ENCODE data around the gene RAB9A.
A peak's percentile ranks its signal among the peaks of the same experiment; 100 is the strongest.

RAB9A gene

DNA sequence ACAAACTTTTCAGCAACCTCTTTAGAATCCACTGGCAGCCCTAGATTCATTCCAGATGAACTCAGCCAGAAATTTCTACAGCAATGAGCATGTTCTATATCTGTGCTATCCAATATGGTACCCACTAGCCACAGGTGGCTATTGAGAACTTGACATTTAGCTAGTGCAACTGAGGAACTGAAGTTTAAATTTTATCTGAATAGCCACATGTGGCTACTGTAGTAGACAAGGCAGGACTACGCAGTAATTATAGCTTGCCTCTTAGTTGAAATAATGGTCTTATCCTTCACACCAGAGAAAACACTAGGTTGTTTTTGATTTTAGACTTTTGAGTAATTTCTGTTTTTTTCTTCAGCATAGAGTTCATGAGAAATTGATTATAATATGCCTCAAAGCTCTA, 38.6 kb upstream of the RAB9A start:
- TF ChIP-seq, protein P1, sequence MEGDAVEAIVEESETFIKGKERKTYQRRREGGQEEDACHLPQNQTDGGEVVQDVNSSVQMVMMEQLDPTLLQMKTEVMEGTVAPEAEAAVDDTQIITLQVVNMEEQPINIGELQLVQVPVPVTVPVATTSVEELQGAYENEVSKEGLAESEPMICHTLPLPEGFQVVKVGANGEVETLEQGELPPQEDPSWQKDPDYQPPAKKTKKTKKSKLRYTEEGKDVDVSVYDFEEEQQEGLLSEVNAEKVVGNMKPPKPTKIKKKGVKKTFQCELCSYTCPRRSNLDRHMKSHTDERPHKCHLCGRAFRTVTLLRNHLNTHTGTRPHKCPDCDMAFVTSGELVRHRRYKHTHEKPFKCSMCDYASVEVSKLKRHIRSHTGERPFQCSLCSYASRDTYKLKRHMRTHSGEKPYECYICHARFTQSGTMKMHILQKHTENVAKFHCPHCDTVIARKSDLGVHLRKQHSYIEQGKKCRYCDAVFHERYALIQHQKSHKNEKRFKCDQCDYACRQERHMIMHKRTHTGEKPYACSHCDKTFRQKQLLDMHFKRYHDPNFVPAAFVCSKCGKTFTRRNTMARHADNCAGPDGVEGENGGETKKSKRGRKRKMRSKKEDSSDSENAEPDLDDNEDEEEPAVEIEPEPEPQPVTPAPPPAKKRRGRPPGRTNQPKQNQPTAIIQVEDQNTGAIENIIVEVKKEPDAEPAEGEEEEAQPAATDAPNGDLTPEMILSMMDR (IDR thresholded peaks at IDR 0.05; ENCODE audit: low read depth, low read length, missing control alignments) = no peak
- H3K4me3 ChIP-seq (replicated peaks; ENCODE audit: low read depth, low read length) = no peak overlapping the region
- DNase-seq (ENCODE audit: extremely low read depth, low read depth) = no peak

DNA sequence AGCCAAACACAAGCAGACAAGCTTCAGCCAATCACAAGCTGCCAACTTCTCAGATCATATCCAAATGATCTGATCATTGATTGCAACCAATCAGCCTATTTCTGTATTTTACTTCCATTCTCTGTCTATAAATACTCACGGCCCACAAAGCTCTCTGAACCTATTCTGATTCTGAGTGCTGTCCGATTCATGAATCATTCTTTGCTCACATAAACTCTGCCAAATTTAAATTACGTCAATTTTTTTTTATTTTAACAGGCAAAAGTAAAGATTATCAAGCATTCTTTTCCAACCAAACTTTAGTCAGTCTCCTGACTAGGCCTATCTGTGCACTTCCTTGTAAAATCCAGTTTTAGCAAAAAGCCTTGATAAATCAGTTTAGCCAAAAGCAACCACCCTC, 37.8 kb upstream of the RAB9A start:
- TF ChIP-seq, protein P1 (IDR thresholded peaks at IDR 0.05; ENCODE audit: low read depth, low read length, missing control alignments) = no peak
- DNase-seq (ENCODE audit: extremely low read depth, low read depth) = no peak
- H3K4me3 ChIP-seq (replicated peaks; ENCODE audit: low read depth, low read length) = no peak overlapping the region

DNA sequence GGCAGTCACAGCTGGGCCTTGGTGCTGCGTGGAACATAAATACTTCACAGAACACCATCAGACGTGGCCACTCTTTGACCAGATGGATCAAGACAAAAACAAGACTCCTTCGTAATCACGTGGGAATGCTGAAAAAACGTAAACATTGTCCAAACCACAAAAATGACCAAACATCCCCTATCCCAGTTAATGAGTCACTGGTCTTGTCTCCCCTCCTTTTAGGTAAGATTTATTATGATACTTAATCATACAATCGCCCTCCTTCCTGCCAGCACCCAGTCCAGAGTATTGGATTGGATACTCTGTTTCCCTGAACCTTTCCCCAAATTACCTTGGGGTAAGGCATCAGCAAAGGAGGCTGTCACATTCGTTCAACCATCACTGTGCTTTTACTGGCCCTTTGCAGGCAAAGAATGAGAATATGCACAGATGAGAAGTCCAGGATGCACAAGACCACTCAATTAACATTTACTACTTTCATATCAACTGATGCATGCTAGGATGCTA, 36.6 kb upstream of the RAB9A start:
- peak; percentile 80 for DNase-seq (ENCODE audit: extremely low read depth, low read depth)
- TF ChIP-seq, protein P1 (IDR thresholded peaks at IDR 0.05; ENCODE audit: low read depth, low read length, missing control alignments) = no peak
- peak overlapping the region; percentile 53 for H3K4me3 ChIP-seq (replicated peaks; ENCODE audit: low read depth, low read length)

DNA sequence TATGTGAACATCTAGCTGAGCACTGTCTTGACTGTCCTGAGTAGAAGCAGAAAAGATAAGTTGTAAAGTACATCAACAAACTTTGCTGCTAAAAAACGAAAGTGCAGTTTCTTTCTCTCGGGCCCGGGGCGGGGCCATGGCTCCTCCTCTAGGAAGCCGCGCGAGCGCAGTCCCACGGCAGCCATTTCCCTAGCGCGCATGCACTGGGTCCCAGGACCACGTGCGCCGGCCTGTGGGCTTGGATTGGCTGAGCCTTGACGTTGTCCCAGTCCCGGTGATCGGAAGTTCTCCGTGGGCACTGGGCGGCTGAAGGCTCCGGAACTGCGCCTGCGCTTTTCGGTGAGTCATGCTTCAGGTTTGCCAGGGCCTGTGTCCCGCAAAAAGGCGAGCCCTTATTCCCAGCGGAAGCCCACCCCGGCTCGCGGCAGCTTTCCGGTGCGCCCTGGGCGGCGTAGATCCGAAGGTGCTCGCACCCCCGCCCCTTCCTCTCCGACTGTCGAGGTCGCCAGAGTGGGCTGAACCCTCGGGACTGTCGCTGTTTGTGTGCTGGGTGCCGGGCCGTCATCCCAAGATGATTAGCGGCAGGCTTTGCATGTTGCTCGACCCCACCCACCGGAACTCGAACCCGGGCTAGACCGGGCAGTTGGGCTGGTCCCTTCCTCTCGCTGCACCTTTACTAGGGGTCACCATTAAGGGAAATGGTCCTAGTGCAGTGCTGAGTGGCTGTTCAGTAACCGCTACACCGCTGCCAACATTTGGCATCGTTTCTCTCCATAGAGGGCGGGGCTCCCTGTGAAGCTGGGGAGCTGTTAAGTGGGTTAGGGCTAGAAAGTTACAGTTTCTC, 35.9 kb upstream of the RAB9A start, which contains the start of gene TCEANC:
TCEANC (plus strand) TSS at position 292 of the 844 bp plus-strand sequence. CDS start 9,368 bp downstream, outside the sequence.
- TF ChIP-seq, protein P1 (IDR thresholded peaks at IDR 0.05; ENCODE audit: low read depth, low read length, missing control alignments) = no peak
- H3K4me3 ChIP-seq (replicated peaks; ENCODE audit: low read depth, low read length) = peak within 1 kb of the TSS; percentile 53
- DNase-seq (ENCODE audit: extremely low read depth, low read depth) = peak; percentile 89

DNA sequence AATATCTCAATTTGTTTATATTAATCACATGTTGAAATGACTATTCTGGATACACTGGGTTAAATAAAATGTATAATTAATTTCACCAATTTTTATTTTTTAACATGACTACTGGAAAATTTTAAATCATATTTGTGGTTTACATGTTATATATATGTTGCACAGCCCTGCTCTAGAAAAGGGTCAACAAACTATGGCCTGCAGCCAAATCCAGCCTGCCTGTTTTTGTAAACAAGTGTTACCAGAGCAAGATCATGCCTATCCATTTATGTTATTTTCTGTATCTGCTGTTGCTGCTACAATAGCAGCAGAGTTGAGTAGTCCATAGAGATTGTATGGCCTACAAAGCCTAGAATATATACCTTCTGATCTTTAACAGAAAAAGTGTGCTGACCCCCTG, 34.8 kb upstream of the RAB9A start:
- no peak for DNase-seq (ENCODE audit: extremely low read depth, low read depth)
- TF ChIP-seq, protein P1 (IDR thresholded peaks at IDR 0.05; ENCODE audit: low read depth, low read length, missing control alignments) = no peak
- H3K4me3 ChIP-seq (replicated peaks; ENCODE audit: low read depth, low read length) = peak overlapping the region; percentile 53

DNA sequence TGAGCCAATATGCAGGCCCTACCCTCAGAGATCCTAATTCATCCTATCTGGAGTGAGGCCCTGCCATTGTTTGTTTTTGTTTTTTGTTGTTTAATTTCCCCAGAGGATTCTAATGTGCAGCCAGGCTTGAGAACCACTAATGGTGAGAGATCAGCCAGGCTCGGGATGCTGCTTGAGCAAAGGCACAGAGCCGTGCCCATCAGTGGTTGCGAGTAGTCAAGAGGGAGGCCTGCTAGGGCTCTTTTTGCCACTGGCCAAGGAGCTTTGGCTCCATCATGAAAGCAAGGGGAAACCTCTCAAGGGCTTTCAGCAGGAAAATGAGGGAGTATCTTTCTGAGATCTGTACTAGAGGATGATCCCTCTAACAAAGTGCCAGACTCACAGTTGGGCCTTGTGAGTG, 33.3 kb upstream of the RAB9A start:
- no peak for DNase-seq (ENCODE audit: extremely low read depth, low read depth)
- H3K4me3 ChIP-seq (replicated peaks; ENCODE audit: low read depth, low read length) = no peak overlapping the region
- TF ChIP-seq, protein P1 (IDR thresholded peaks at IDR 0.05; ENCODE audit: low read depth, low read length, missing control alignments) = no peak
